ENCODE data around the gene C2CD2L. TPM values are rescaled to one million over a fixed set of nuclear protein-coding genes. Genes with fewer than 3 reads are reported as not detected.
A peak's percentile ranks its signal among the peaks of the same experiment; 100 is the strongest.
"Not testable (repeated sequence)": the region's sequence is repeated elsewhere in the genome, so short reads cannot be mapped to it uniquely, and the experiment has no call there.

C2CD2L gene
- total RNA-seq, 4 donors from 2014 or later = 5.1 to 12.8 (median 8.0) TPM

DNA sequence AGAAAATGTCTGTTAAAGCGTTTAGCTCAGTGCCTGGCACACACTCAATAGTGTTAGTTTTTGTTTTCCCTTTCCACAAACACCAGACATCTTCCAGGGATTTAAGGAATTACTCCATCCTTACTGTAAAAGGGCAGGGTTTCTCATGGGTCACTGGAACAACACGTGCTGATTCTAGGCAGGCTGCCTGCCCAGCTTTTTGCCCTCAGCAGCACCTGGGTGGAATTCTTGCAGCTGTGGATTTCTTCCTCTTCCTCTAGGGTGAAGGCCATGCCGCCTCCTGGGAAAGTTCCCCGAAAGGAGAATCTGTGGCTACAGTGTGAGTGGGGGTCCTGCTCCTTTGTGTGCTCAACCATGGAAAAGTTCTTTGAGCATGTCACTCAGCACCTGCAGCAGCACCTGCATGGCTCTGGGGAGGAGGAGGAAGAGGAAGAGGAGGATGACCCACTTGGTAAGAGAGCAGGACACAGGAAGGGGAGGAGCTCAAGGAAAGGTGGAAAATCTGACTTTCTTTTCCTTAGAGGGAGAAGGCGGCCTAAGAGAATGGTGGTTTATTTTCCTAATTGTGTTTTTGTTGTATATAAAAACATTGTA lies 19.6 kb downstream of the C2CD2L start:
- 41 to 53% methylated on average over 3 to 5 of the region's 5 CpGs for WGBS, 2 donors

DNA sequence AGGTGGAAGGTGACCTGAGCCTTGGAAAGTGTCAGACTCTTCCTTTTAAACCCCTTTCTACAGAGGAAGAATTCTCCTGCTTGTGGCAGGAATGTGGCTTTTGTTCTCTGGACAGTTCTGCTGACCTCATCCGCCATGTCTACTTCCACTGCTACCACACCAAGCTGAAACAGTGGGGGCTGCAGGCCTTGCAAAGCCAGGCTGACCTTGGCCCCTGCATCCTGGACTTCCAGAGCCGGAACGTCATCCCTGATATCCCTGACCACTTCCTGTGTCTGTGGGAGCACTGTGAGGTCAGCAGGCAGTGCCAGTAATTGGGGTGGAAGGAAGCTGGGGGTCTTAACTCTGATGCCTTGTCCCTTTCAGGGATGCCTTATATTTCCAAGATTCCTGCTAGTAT lies 23.5 kb downstream of the C2CD2L start:
- no peaks in the 10 kb centered on the region for H3K27me3 ChIP-seq
- 57 to 83% methylated on average over 2 to 3 of the region's 3 CpGs for WGBS, 2 donors
- intact Hi-C loops (cut with DNase I) = no loop called here
- TF ChIP-seq, protein P1, sequence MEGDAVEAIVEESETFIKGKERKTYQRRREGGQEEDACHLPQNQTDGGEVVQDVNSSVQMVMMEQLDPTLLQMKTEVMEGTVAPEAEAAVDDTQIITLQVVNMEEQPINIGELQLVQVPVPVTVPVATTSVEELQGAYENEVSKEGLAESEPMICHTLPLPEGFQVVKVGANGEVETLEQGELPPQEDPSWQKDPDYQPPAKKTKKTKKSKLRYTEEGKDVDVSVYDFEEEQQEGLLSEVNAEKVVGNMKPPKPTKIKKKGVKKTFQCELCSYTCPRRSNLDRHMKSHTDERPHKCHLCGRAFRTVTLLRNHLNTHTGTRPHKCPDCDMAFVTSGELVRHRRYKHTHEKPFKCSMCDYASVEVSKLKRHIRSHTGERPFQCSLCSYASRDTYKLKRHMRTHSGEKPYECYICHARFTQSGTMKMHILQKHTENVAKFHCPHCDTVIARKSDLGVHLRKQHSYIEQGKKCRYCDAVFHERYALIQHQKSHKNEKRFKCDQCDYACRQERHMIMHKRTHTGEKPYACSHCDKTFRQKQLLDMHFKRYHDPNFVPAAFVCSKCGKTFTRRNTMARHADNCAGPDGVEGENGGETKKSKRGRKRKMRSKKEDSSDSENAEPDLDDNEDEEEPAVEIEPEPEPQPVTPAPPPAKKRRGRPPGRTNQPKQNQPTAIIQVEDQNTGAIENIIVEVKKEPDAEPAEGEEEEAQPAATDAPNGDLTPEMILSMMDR (IDR thresholded peaks at IDR 0.05) = no peak
- TF ChIP-seq POLR2A (IDR thresholded peaks at IDR 0.05) = no peak
- H3K4me1 ChIP-seq = peaks cover 3 to 14% (median 5%) of the 10 kb centered on the region in 3 donors
- no peaks in the 10 kb centered on the region for H3K9me3 ChIP-seq
- no peak for DNase-seq
- no peak overlapping the region for H3K27ac ChIP-seq
- H3K4me3 ChIP-seq = no peak overlapping the region
- peaks cover 24 to 84% (median 35%) of the 10 kb centered on the region in 3 donors for H3K36me3 ChIP-seq

More for the DNA sequence above, 19.6 kb downstream of the C2CD2L start:
- no peaks in the 10 kb centered on the region for H3K27me3 ChIP-seq
- intact Hi-C loops (cut with DNase I) = no loop called here
- DNase-seq = no peak
- H3K4me3 ChIP-seq = no peak overlapping the region
- peaks cover 10 to 28% (median 22%) of the 10 kb centered on the region in 3 donors for H3K4me1 ChIP-seq
- no peaks in the 10 kb centered on the region for H3K9me3 ChIP-seq
- peak overlapping the region in 2 of 4 donors; percentile 11 to 50 for H3K27ac ChIP-seq
- TF ChIP-seq POLR2A (IDR thresholded peaks at IDR 0.05) = no peak
- TF ChIP-seq, protein P1 (IDR thresholded peaks at IDR 0.05) = no peak
- peaks cover 14 to 69% (median 20%) of the 10 kb centered on the region in 3 donors for H3K36me3 ChIP-seq

DNA sequence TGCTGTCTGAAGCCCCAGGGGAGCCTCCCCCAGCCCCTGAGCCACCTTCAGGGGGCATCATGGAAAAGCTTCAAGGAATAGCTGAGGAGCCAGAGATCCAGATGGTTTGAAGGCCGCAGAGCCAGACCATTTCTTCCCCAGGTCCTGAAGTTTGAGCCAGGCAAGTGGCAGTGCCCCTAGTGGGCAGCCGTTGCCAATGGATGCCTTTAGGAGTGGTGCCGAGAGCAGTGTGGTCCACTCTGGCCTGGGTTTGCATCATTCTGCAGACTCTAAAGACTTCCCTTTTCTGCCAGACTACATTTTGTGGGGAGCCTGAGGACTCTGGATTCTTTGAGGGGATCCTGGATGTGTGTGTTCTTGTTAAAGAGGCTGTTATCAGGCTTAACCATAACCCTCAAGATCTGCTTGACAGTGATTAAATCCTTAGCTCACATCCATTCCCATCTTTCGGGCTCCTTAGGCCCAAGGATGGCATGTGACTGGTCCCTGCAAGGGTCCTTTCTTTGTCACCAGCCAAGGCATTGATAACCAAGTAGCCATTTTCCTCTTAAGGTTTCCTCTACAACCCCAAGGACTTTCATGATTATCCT lies 27.3 kb downstream of the C2CD2L start:
- WGBS, 2 donors = 60 to 63% methylated on average over 1 to 4 of the region's 4 CpGs
- Histone ChIP-seq H3K27me3 (no peaks in the 10 kb centered on the region), H3K36me3 (peaks cover 24 to 54% (median 35%) of the 10 kb centered on the region in 3 donors), H3K27ac (no peak overlapping the region), H3K4me1 (no peaks in the 10 kb centered on the region), H3K4me3 (no peak overlapping the region), H3K9me3 (no peaks in the 10 kb centered on the region)
- no peak for DNase-seq
- TF ChIP-seq POLR2A (IDR thresholded peaks at IDR 0.05) = no peak
- TF ChIP-seq, protein P1 (IDR thresholded peaks at IDR 0.05) = peak in 4 of 6 experiments; percentile 12 to 53 (median 35)
- intact Hi-C loops (cut with DNase I) = no loop called here

DNA sequence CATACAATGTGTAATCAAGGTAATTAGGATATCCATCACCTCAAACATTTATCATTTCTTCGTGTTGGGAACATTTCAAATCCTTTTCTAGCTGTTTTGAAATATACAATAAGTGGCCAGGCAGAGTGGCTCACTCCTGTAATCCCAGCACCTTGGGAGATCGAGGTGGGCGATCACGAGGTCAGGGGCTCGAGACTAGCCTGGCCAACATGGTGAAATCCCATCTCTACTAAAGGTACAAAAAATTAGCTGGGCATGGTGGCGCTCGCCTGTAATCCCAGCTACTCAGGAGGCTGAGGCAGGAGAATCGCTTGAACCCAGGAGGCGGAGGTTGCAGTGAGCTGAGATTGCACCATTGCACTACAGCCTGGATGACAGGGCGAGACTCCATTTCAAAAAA lies 32.1 kb downstream of the C2CD2L start:
- DNase-seq; H3K9me3 ChIP-seq; H3K27ac ChIP-seq; intact Hi-C loops (cut with DNase I); H3K4me3 ChIP-seq; H3K36me3 ChIP-seq; H3K4me1 ChIP-seq: not testable (repeated sequence)
- H3K27me3 ChIP-seq = peaks cover 0 to 14% (median 0%) of the 10 kb centered on the region in 4 donors
- 85 to 90% methylated on average over 9 to 10 of the region's 10 CpGs for WGBS, 2 donors

DNA sequence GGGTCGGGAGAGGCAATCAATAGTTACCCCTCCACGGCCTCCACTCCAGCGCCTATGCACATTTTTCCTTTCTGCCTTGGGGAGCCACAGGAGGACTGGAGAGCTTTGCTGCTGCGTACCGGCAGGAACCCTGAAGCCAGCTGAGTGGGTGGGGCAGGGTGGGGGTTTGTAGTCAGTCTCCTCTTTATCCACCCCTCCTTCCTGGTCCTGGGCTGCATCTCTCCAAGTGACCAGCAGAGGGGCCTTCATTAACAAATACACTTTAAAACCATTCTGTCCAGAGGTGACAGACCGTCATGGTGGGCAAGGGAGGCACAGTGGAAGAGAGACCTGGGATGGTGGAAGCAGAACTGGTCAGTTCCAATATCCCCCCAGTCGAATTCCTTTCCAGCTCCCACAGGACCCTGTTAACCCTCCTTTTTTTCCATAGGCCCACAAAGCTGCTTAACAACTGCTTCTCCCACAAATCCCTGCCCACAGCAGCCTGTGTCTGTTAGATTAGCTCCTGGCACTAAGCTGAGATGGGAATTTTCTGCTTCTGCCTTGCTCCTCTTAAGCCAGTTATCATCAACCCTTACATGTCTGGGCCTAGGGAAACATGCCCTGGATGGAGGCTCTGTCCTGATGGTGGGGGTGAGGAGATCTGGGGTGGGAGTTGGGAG lies 37.8 kb downstream of the C2CD2L start:
- 11 to 22% methylated on average over 3 of the region's 7 CpGs for WGBS, 2 donors
- no peaks in the 10 kb centered on the region for H3K9me3 ChIP-seq
- H3K4me3 ChIP-seq = no peak overlapping the region
- DNase-seq = no peak
- no peak overlapping the region for H3K27ac ChIP-seq
- intact Hi-C loops (cut with DNase I) = no loop called here
- H3K36me3 ChIP-seq = no peaks in the 10 kb centered on the region
- TF ChIP-seq, protein P1 (IDR thresholded peaks at IDR 0.05) = peak; percentile 26 to 67 (median 52)
- TF ChIP-seq POLR2A (IDR thresholded peaks at IDR 0.05) = no peak
- H3K27me3 ChIP-seq = peaks cover 0 to 61% (median 0%) of the 10 kb centered on the region in 4 donors
- peaks cover 8 to 31% (median 11%) of the 10 kb centered on the region in 3 donors for H3K4me1 ChIP-seq
